HEK293 (cell line): ENCODE results near the gene SYNE3.

Experiments used
- CTCF ChIA-PET: fragments of 350-600 bp; formaldehyde crosslinking; extraction: SDS; loops from one replicate; lab custom pipeline; 2021; ENCODE audit warnings: antibody characterized with exemption; lab: Yijun Ruan, JAX
- POLR2A ChIA-PET: fragments of 300-600 bp; formaldehyde crosslinking; extraction: SDS; loops from one replicate; lab custom pipeline; 2020; ENCODE audit warnings: antibody characterized with exemption, inconsistent platforms; lab: Yijun Ruan, JAX
- H3K27ac ChIP-seq: fragments of 200-500 bp; sonication (Bioruptor generic); 2 replicates; pipeline ENCODE4 v1.5.1; 2014; ENCODE audit warnings: low read depth, low read length, control low read depth, inconsistent platforms; ENCODE audit errors: extremely low read depth
- H3K36me3 ChIP-seq, 2 experiments: fragments of 200-500 bp in 1 of 2; sonication (Bioruptor generic) in 1 of 2; 1 replicate in 1 of 2; 2 replicates in 1 of 2; pipeline ENCODE4 v1.5.1; 2014 to 2017; ENCODE audit warnings: inconsistent platforms in 2 of 2, low read length in 2 of 2; ENCODE audit not compliant: control insufficient read depth in 2 of 2, insufficient read depth in 1 of 2
- H3K4me1 ChIP-seq: fragments of 200-500 bp; sonication (Bioruptor generic); 2 replicates; pipeline ENCODE4 v1.5.1; 2014; ENCODE audit warnings: mild to moderate bottlenecking, low read length, inconsistent platforms; ENCODE audit not compliant: control insufficient read depth, insufficient read depth
- H3K4me3 ChIP-seq: 2 replicates; pipeline ENCODE4 v1.5.1; 2011; ENCODE audit warnings: low read depth, mild to moderate bottlenecking, control low read depth, low read length, moderate library complexity
- H3K9me3 ChIP-seq: fragments of 200-500 bp; sonication (Bioruptor generic); 2 replicates; pipeline ENCODE4 v1.5.1; 2014; ENCODE audit warnings: low read depth, low read length, inconsistent platforms; ENCODE audit not compliant: control insufficient read depth, insufficient read depth
- GLIS1 ChIP-seq: fragments of 450-650 bp; formaldehyde crosslinking; IDR thresholded peaks from 2 replicates; pipeline ENCODE4 v1.5.1; 2016; ENCODE audit warnings: missing biosample characterization, missing genetic modification characterization
- GLIS2 ChIP-seq: fragments of 450-650 bp; formaldehyde crosslinking; IDR thresholded peaks from 2 replicates; pipeline ENCODE4 v1.5.1; 2016; ENCODE audit warnings: missing biosample characterization, missing genetic modification characterization
- HOXD13 ChIP-seq: sonication (generic); formaldehyde crosslinking; IDR thresholded peaks from 2 replicates; pipeline ENCODE4 v1.8.0; 2022; ENCODE audit warnings: missing genetic modification reagents, borderline replicate concordance
- IKZF3 ChIP-seq: fragments of 450-650 bp; IDR thresholded peaks from 2 replicates; pipeline ENCODE4 v1.5.0; 2018; ENCODE audit warnings: missing biosample characterization, mild to moderate bottlenecking, missing genetic modification characterization, moderate library complexity
- KLF7 ChIP-seq: fragments of 450-650 bp; formaldehyde crosslinking; IDR thresholded peaks from 2 replicates; pipeline ENCODE4 v1.5.1; 2016; ENCODE audit warnings: missing biosample characterization, missing genetic modification characterization, borderline replicate concordance
- RBAK ChIP-seq: fragments of 450-650 bp; formaldehyde crosslinking; IDR thresholded peaks from 2 replicates; pipeline ENCODE4 v1.5.1; 2016; ENCODE audit warnings: missing biosample characterization, missing genetic modification characterization
- ZBTB17 ChIP-seq: fragments of 450-650 bp; formaldehyde crosslinking; IDR thresholded peaks from 2 replicates; pipeline ENCODE4 v1.5.1; 2016; ENCODE audit warnings: missing biosample characterization, missing genetic modification characterization
- ZIC2 ChIP-seq: fragments of 450-650 bp; formaldehyde crosslinking; IDR thresholded peaks from 2 replicates; pipeline ENCODE4 v1.5.1; 2016; ENCODE audit warnings: missing biosample characterization, missing genetic modification characterization
- ZNF155 ChIP-seq: fragments of 450-650 bp; formaldehyde crosslinking; IDR thresholded peaks from 2 replicates; pipeline ENCODE4 v1.5.1; 2016; ENCODE audit warnings: missing biosample characterization, missing genetic modification characterization
- ZNF174 ChIP-seq: fragments of 450-650 bp; formaldehyde crosslinking; IDR thresholded peaks from 2 replicates; pipeline ENCODE4 v1.5.0; 2017; ENCODE audit warnings: missing biosample characterization, mild to moderate bottlenecking, missing genetic modification characterization
- ZNF175 ChIP-seq: fragments of 450-650 bp; formaldehyde crosslinking; IDR thresholded peaks from 2 replicates; pipeline ENCODE4 v1.5.1; 2016; ENCODE audit warnings: missing biosample characterization, missing genetic modification characterization
- ZNF391 ChIP-seq: fragments of 450-650 bp; formaldehyde crosslinking; IDR thresholded peaks from 2 replicates; pipeline ENCODE4 v1.5.1; 2016; ENCODE audit warnings: low read depth, missing biosample characterization, missing genetic modification characterization, borderline replicate concordance
- ZNF394 ChIP-seq: fragments of 450-650 bp; formaldehyde crosslinking; IDR thresholded peaks from 2 replicates; pipeline ENCODE4 v1.5.1; 2016; ENCODE audit warnings: missing biosample characterization, missing genetic modification characterization, mild to moderate bottlenecking, moderate library complexity, borderline replicate concordance
- ZNF585B ChIP-seq: fragments of 450-650 bp; formaldehyde crosslinking; IDR thresholded peaks from 2 replicates; pipeline ENCODE4 v1.5.1; 2016; ENCODE audit warnings: missing biosample characterization, missing genetic modification characterization
- ZNF658 ChIP-seq: fragments of 450-650 bp; formaldehyde crosslinking; IDR thresholded peaks from 2 replicates; pipeline ENCODE4; 2016; ENCODE audit warnings: missing biosample characterization, missing genetic modification characterization
- TF ChIP-seq, protein P1 (sequence below): fragments of 450-650 bp; formaldehyde crosslinking; IDR thresholded peaks from 2 replicates; pipeline ENCODE4 v1.5.1; 2016; ENCODE audit warnings: missing biosample characterization, missing genetic modification characterization
- TF ChIP-seq, protein P2 (sequence below): fragments of 450-650 bp; formaldehyde crosslinking; IDR thresholded peaks from 2 replicates; pipeline ENCODE4 v1.5.1; 2016; ENCODE audit warnings: missing biosample characterization, missing genetic modification characterization

SYNE3 gene

DNA sequence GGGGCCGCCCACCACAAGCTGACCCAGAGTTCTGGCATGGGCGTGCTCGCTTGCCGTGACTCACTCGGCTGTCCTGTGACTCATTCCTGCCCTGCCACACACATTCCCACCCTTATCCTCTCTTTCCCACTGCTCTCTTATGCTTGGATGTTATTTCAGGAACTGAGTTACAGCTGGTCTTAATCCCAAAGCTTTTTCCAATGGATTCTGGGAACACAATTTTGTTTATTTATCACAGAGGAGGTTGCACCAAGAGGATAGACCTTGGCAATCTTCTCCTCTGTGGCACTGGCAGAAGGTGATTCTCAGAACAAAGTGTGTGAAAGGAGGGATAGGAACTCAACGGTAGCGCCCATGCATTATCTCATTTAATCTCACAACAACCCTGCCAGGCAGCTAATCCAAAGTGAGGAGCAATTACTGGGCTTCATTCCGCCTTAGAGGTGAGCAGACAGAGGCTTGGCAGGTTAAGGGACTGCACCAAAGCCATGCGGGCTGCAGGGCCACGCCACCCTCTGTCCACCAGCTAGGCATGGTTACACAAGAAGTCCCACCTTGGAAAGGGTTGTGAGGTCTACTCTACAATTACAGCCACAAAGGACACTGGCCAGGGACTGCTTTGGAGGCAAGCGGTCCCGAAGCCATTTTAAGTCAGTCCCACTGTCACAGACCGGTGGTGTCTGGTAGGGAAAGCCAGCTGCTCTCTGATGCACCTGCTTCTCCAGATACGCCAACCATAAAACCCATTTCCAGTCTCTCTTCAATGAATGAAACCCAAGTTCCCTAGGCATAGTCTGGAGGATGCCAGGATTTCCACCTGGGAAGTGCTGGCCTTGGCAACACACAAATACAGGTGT, 32.9 kb downstream of the SYNE3 start (continued):
- TF ChIP-seq KLF7 (tag by site-specific recombination), result no peak
- no peak for TF ChIP-seq RBAK (tag by site-specific recombination)
- TF ChIP-seq ZNF174, result no peak
- TF ChIP-seq ZBTB17, result peak; percentile 59; the same call in 1 of the 2 replicates
- TF ChIP-seq, all 188 proteins: peak for 20

DNA sequence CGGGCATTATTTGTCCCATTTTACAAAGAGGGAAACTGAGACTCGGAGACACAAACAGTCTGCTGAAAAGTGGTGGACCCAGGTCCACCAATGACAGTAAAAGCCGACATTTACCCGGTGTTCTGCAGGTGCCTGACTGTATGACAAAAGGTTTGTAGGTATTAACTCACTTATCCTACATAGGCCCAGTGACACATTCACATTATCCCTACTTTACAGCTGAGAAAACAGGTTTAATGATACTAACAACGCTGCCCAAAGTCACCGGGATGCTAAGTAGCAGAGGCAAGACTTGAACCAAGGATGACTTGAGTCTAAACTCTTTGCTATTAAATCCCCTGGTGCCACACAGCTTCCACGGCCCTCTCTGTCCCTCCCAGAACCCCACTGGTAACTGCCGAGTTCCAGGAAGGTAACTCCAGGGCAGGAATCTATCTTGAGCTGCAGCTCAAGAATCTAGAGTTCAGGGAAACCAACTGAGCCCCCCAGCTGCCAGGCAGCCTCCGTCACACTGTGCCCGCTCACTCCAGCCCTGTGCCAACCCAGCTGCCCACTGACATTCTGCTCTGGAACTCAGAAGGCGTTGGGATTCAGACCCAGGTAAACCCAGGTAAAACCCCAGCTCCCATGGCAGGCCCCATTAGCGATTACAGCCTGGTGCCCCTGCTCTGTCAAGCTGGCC, 33.7 kb downstream of the SYNE3 start:
- no peaks in the 10 kb centered on the region for H3K36me3 ChIP-seq
- H3K27ac ChIP-seq, result no peak overlapping the region
- TF ChIP-seq ZNF658, result no peak
- TF ChIP-seq IKZF3 (tag by site-specific recombination), result no peak
- TF ChIP-seq ZNF391 (tag by site-specific recombination), result no peak
- TF ChIP-seq ZNF155 (tag by site-specific recombination), result no peak
- no peak for TF ChIP-seq ZNF585B (tag by site-specific recombination)
- TF ChIP-seq, protein P1, sequence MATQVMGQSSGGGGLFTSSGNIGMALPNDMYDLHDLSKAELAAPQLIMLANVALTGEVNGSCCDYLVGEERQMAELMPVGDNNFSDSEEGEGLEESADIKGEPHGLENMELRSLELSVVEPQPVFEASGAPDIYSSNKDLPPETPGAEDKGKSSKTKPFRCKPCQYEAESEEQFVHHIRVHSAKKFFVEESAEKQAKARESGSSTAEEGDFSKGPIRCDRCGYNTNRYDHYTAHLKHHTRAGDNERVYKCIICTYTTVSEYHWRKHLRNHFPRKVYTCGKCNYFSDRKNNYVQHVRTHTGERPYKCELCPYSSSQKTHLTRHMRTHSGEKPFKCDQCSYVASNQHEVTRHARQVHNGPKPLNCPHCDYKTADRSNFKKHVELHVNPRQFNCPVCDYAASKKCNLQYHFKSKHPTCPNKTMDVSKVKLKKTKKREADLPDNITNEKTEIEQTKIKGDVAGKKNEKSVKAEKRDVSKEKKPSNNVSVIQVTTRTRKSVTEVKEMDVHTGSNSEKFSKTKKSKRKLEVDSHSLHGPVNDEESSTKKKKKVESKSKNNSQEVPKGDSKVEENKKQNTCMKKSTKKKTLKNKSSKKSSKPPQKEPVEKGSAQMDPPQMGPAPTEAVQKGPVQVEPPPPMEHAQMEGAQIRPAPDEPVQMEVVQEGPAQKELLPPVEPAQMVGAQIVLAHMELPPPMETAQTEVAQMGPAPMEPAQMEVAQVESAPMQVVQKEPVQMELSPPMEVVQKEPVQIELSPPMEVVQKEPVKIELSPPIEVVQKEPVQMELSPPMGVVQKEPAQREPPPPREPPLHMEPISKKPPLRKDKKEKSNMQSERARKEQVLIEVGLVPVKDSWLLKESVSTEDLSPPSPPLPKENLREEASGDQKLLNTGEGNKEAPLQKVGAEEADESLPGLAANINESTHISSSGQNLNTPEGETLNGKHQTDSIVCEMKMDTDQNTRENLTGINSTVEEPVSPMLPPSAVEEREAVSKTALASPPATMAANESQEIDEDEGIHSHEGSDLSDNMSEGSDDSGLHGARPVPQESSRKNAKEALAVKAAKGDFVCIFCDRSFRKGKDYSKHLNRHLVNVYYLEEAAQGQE, result no peak
- peak; percentile 24; the same call in 1 of the 2 replicates for TF ChIP-seq ZIC2 (tag by site-specific recombination)
- TF ChIP-seq, protein P2, sequence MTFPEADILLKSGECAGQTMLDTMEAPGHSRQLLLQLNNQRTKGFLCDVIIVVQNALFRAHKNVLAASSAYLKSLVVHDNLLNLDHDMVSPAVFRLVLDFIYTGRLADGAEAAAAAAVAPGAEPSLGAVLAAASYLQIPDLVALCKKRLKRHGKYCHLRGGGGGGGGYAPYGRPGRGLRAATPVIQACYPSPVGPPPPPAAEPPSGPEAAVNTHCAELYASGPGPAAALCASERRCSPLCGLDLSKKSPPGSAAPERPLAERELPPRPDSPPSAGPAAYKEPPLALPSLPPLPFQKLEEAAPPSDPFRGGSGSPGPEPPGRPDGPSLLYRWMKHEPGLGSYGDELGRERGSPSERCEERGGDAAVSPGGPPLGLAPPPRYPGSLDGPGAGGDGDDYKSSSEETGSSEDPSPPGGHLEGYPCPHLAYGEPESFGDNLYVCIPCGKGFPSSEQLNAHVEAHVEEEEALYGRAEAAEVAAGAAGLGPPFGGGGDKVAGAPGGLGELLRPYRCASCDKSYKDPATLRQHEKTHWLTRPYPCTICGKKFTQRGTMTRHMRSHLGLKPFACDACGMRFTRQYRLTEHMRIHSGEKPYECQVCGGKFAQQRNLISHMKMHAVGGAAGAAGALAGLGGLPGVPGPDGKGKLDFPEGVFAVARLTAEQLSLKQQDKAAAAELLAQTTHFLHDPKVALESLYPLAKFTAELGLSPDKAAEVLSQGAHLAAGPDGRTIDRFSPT (tag by site-specific recombination), result peak; percentile 67
- H3K4me3 ChIP-seq, result no peak overlapping the region
- H3K9me3 ChIP-seq, result no peaks in the 10 kb centered on the region
- peaks cover 3% of the 10 kb centered on the region; the same call in 1 of the 2 replicates for H3K4me1 ChIP-seq
- ChIA-PET POLR2A (no interaction called here), CTCF (interaction anchor here (0.5 to 1.7 kb wide), 3 partner anchors 40 to 454 kb away, joined by 3 to 10 read pairs (median 6); no protein-coding TSS in a partner anchor)

DNA sequence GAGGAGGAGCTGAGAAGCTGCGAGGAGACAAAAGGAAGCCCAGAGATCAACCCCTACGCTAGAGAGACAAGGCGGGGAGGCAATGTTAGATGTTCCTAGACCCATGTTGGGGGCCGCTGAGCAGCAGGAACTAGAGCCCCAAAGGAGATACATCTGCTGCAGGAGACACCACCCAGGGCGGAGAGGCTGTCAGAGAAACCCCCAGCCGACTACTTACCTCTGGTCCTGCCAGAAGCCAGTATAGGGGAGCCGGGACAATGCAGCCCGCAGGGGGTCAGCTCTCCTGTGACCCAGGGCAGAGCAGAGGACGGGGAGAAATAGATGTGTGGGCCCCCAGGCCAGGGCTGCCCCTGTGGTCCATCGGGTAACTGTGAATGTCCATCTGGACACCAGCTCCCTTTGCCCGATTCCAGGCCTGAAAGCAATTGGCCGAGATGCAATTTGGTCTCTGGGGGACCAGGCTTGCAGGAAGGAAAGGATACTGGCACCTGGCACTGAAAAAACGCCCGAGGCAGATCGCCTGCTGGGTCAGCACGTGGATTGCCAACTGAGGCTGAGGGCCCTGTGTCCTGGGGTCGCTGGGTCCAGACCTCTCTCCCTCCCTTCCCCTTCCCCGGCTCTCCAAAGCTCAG, 34.9 kb downstream of the SYNE3 start:
- Histone ChIP-seq H3K36me3 (no peaks in the 10 kb centered on the region), H3K4me3 (no peak overlapping the region), H3K9me3 (no peaks in the 10 kb centered on the region), H3K27ac (no peak overlapping the region), H3K4me1 (peaks cover 3% of the 10 kb centered on the region; the same call in 1 of the 2 replicates)
- POLR2A ChIA-PET, result no interaction called here
- CTCF ChIA-PET, result interaction anchor here (0.6 kb wide), 1 partner anchor 521 kb away, joined by 3 read pairs; no protein-coding TSS in a partner anchor
- TF ChIP-seq HOXD13 (CRISPR knock-in tag), result no peak
- peak; percentile 37; the same call in 1 of the 2 replicates for TF ChIP-seq GLIS1 (tag by site-specific recombination)
- TF ChIP-seq ZNF175 (tag by site-specific recombination), result no peak
- no peak for TF ChIP-seq ZNF394 (tag by site-specific recombination)
- TF ChIP-seq GLIS2, result peak; percentile 31
